Astrocyte of the cerebellum (primary cell): ENCODE measurements around the gene ZRANB2.

Experiments
- DNase-seq: peaks from one replicate; pipeline ENCODE4 v3.0.0-alpha.2; 2011; ENCODE audit warnings: low read depth
- H3K4me3 ChIP-seq: 2 replicates; pipeline ENCODE4 v1.5.1; 2011; ENCODE audit warnings: mild to moderate bottlenecking, low read depth, low read length, moderate library complexity
- in situ Hi-C: cut with HindIII; loops from 2 replicates; pipeline ENCODE4 v1.10.0; 2017; ENCODE audit warnings: low sequenced_read_pairs
- TF ChIP-seq, protein P1 (sequence below): IDR thresholded peaks from 2 replicates; pipeline ENCODE4 v1.5.1; 2012; ENCODE audit warnings: low read length, low read depth, moderate library complexity, mild to moderate bottlenecking; ENCODE audit errors: missing control alignments

Gene ZRANB2

DNA sequence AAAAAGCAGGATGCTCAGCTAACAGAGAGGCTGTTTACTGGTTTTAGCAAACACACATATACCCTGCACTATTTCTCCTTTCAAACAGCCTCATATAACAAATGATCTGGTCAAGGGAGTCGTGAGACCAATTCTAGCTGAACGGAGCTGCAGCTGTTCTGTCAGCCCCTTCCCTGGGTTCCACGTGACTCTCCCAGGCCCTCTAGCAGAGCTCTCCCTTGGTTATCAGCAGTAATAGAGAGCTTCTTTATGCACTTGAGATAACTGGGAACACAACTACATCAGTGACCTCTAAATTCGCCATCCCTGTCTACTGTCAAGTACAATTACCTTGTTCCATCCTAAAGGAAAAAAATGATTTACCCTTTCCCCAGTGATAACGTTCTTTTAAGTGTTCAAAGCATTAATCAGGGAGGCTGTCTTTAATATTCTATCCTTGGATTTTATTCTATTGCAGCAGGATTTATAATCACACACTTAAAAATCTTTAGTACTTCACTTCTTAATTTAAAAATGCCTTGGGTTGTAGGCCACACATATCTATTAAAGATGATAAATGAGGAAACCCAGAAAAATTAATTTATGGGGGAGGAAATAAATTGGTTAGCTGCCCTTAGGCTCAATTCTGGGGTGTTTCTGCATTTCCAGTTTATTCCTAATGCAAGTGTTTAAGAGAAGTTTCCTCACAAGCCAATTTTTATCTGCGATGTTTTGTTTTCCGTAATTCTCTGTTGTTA, 61.4 kb downstream of the ZRANB2 start:
- in situ Hi-C loops = no loop called here
- H3K4me3 ChIP-seq = no peak overlapping the region
- TF ChIP-seq, protein P1, sequence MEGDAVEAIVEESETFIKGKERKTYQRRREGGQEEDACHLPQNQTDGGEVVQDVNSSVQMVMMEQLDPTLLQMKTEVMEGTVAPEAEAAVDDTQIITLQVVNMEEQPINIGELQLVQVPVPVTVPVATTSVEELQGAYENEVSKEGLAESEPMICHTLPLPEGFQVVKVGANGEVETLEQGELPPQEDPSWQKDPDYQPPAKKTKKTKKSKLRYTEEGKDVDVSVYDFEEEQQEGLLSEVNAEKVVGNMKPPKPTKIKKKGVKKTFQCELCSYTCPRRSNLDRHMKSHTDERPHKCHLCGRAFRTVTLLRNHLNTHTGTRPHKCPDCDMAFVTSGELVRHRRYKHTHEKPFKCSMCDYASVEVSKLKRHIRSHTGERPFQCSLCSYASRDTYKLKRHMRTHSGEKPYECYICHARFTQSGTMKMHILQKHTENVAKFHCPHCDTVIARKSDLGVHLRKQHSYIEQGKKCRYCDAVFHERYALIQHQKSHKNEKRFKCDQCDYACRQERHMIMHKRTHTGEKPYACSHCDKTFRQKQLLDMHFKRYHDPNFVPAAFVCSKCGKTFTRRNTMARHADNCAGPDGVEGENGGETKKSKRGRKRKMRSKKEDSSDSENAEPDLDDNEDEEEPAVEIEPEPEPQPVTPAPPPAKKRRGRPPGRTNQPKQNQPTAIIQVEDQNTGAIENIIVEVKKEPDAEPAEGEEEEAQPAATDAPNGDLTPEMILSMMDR = no peak
- no peak for DNase-seq

DNA sequence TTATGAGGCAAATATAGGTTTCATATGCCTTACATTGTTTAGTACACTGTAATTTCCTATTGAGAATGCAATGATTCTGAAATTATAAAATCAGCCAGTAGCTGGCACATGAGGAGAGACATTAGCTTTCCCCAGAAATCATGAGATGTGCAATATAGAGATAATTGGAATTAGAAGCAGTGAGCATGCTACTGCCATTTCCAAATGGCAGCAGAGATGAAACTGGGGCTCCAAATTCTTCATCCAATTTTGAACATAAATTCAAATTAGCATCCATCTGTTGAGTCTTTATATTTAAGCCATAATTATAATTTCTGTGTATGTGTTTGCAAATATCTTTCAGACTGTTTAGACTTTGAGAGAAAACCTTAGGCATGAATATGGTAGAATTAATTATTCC, 62.0 kb downstream of the ZRANB2 start:
- DNase-seq = no peak
- in situ Hi-C loops = no loop called here
- TF ChIP-seq, protein P1 = no peak
- H3K4me3 ChIP-seq = no peak overlapping the region

DNA sequence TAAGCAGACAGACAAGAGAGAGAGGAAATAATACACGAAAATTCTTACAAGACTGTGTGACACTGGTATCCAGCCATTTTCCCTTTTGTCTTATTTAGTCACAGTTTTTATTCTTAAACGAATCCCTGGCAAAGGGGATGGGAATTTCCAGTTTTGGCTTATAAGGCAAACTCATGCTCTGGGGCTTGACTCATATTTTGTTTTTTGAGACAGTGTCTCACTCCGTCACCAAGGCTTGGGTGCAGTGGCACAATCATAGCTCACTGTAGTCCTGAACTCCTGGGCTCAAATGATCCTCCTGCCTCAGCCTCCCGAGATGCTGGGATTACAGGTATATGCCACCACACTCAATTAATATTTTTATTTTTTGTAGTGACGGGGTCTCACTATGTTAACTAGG, 65.1 kb downstream of the ZRANB2 start:
- in situ Hi-C loops = no loop called here
- no peak overlapping the region for H3K4me3 ChIP-seq
- TF ChIP-seq, protein P1 = no peak
- no peak for DNase-seq

DNA sequence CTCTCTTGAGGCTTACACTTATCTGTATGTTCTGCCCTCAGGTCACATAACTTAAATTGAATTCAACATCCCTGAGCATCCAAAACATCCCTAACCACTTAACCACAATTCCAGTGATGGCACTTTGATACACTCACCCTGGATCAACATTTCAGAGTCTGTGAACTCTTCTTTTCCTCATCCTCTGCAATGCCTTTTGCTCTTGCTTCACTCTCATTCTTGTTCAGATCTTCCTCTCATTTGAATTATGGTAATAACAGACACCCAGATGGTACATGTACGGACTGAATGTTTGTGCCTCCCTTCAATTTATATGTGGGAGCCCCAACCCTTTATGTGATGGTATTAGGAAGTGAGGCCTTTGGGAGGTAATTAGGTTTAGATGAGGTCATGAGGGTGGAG, 66.7 kb downstream of the ZRANB2 start:
- TF ChIP-seq, protein P1 = no peak
- in situ Hi-C loops = no loop called here
- no peak overlapping the region for H3K4me3 ChIP-seq
- no peak for DNase-seq
